HG02588 (cell line): Measurements from ENCODE around the gene KCNQ4.

Experiments
- ATAC-seq: cut with Tn5 transposase; IDR thresholded peaks from one replicate; pipeline ENCODE4 v1.9.1; 2021; ENCODE audit warnings: mild to moderate bottlenecking, moderate library complexity; ENCODE audit not compliant: unreplicated experiment

The KCNQ4 gene

DNA sequence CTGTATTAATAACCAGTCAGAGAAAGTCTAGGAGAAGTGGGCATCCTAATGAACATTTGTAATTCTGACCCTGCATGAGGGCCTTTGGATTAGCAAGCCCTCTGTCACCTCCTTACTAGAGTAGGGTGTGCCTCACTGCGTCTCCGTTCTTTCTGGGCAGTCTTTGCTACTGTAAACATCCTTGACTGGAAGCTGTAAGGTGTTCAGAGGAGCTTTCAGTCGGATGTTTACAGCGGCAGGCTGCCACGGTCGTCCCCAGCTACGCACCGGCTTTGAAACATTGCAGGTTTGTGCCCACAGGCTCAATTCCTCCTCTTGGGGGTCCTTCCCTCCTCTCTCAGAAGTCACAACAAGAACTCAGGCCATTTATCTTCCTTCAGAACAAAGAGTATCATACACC lies 29.4 kb upstream of the KCNQ4 start:
- no peak for ATAC-seq

DNA sequence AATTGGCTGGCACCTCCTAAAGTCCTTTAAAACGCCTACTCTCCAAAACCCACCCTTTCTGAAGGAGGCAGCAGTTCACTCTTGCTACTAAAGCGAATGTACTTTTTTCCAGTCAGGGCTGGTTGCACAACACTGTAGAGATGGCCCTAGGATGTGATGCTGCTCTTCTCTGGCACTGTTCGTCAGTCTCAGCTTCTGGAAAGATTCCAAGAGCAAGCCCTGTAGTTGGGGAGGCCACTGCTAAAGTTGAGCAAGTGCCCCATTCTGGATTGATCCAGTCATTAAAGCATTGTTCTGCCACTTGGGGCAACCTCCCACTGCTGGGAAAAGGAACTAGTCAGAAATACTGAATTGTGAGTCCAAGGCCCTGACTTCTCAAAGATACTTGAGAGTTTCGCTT lies 28.5 kb upstream of the KCNQ4 start:
- no peak for ATAC-seq

DNA sequence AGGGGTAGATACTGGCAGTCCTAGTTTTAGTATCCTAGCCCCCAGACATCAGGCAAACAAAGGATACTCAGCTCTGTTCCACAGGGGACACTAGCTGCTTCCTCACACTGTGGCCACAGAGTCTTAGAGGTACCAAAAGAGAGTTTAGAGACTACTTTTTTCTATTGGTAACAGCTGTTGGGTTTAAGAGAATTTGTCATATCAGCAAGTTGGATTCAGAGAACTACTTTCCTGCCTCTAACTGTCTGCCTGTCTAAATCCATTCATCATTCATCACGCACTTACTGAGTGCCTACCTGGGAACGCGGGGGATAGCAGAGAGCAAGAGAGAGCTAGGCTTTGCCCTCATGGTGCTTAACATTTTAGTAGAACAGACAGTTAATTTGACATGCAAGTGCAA lies 27.1 kb upstream of the KCNQ4 start:
- ATAC-seq, result no peak

DNA sequence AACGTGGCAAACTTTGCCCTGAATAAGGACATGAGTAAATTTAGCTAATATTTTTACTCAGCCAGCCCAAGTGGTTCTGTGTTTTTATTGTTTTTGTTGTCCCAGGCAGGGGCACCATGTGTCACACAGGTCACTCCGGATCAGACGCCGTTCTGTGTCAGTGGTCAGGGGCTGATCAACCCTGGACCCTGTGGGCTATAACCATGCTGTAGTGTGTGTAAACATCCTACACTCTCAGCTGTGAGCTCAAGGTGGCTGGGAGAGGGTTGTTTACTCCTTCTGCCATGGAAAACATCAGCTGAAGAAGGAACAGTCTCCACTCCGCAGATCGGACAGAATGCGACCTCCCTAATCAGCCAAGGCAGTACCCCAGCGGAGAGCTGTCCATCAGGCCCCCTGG lies 26.5 kb upstream of the KCNQ4 start:
- no peak for ATAC-seq

DNA sequence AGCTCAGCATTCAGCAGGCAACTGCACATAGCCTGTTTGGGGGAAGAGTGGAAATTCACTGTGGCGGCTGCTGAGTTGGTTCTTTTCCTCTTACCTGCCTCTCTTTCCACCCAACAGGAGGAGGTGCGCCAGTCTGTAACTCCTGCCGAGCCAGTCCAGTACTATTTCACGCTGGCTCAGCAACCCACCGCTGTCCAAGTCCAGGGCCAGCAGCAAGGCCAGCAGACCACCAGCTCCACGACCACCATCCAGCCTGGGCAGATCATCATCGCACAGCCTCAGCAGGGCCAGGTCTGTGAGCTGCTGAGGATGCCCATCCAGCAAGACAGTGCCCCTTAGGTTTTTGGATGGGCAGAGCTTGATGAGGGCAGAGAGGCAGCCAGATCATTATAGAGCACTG lies 25.6 kb upstream of the KCNQ4 start:
- ATAC-seq, result no peak

DNA sequence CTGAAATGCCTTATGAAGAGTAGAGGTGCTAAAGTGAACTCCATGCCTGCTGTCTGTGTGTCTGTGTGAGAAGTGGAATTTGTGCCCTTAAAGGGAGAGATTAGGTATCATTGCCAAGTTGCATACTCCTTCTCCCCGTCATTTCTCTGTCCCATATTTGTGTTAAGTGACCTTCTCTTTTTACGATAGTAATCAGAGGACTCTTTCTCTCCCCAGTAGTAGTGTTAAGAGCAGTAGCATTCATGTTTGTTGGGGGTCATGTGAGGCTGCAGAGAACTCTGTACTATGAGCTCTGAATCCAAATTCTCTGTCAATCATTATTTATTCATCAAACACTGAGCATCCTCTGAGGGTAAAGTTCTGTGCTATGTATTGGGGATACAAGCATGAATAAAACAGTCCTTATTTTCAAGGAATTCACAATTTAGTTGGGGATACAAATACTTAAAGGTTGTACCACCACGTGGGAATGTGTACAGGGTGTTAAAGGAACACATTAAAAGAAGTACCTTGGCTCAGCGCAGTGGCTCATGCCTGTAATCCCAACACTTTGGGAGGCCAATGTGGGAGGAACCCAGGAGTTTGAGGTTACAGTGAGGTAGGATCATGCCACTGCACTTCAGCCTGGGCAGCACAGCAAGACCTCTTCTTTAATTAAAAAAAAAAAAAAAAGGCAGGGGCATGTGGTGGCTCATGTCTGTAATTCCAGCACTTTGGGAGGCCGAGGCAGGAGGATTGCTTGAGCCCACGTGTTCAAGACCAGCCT lies 24.8 kb upstream of the KCNQ4 start:
- ATAC-seq, result no peak

DNA sequence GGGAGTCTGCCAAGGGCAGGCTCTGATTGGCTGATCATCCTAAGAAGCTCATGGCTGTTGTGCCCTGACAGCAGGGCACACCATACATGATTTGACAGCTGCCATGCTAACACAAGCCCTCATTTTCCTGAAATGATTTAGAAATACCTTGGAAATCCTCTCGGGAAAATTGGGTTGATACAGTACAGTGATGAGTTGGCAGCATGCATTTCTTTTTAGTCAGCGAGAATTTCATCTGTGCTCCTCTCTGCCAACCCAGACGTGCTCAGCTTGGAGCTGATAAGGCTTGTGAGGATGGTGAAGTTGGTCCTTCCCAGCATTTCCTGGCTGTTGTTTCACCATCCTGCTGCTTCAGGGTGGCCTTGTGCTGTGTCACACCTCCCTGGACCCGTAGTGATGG lies 22.6 kb upstream of the KCNQ4 start:
- no peak for ATAC-seq

DNA sequence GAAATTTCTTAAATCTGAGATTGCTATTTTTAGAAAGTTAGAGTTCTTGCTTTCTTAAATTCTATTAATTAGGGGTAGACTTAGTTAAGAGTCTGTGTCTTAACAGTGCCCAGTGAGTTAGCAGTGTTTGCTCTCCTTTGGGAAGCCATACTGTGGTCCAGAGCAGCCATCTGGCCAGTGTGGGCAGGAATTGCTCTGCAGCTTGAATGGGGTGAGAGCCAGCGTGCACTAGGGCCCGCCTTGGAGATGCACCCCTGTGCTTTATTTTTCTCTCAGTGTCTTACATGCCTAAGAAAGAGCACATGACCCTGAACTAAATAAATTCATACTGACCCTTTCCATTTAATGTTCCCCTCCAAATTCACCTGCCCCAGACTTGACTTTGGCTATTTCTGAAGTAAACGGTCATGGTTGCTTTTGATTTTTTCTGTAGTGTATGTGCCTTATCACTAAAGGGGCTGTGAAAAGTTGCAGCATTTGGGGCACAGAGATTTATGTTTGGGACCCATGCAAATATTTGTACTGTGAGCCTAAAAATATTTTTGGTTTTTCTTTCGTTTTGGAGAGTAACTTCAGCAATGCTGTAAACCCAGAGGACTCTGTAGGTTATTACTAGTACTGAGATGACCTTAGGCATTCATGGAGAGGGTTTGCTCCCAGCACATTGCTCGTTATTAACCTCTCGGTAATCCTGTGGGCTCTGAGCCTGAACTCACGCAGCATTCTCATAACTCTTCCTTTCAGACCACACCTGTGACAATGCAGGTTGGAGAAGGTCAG lies 21.3 kb upstream of the KCNQ4 start:
- ATAC-seq, result no peak

DNA sequence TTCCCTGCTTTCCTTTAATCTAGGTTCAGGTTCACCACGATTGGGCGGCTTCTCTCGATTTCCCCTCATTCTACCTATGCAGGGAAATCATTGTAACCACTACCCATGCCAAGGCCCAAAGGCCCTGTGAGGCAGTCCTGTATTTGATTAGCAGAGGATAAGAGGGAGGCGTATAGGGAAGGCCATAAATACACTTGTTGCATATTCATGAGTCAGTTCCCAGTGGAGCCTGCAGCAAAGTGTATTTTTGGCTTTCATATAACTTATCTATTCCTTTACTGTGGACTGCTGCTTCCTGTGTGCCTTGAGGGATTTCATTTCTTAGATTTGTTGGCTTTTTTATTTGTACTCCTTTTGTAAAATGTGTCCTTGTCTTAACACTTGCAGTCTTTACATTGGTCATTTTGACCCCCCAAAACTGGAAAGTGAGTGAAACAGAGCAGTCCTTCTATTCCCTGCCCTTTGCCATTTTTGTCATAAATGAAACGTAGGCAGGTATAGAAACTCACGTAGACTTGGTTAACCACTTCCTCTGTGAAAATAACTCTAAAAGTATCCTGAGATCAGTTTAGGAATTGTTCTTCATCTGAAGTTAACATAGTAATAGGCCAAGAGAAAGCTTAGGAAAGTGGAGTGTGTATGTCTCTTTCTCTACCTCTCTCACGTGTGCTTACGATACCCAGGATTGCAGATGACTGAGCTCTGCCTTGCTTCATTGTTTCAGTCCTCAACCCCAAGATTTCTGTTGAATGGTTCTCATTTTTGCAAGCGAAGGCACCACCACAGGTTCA lies 19.6 kb upstream of the KCNQ4 start:
- ATAC-seq, result no peak

DNA sequence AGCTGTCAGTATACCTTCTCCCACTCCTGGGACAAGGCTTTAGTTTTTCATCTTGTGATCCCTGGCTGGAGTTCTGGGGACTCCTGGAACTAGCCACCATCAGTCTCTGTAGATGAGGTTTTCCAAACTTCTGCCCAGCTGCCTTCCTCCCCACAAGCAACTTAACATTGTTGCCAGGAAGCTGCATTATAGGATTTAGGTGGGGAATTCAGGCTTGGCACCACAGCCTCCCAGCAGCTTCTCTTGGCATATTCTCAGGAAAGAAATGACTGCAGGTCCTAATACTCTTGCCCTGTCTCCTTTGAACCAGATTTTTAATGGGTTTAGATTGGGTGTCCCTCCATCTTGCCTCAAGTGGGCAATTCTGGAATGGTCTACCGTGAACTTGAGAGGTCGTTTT lies 18.6 kb upstream of the KCNQ4 start:
- no peak for ATAC-seq

DNA sequence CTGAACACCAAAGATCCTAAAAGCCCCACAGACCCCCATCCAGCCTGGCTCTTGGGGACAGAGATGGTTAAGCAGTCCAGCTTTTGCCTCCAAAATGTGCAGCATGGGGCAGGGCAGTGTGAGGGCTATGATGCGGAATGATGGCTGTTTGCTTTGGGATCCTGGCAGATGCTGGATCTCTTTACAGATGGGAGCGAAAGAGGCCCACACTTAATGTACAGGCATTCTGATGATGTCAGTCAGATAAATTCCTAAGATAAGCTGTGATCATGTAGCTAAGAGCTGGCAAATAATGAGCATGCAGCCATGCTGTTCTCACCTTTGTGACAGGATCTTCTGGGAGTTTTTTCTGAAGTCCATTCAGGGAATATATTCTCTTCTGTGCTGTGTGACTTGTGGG lies 17.6 kb upstream of the KCNQ4 start:
- no peak for ATAC-seq

DNA sequence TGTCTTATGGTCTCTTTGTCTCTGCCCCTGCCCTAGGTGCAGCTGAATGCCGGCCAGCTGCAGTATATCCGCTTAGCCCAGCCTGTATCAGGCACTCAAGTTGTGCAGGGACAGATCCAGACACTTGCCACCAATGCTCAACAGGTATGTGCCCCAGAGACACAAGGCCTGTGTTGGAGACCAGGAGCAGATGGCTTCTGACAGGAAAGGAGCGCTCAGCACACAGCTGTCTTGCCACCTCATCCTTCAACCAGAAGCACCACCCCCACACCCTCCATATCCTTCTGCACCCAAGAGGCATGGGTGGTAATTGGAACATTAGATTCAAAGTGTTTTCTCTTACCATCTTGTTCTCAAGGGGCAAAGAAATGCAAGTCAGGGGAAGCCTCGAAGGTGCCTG lies 17.0 kb upstream of the KCNQ4 start:
- ATAC-seq, result no peak

DNA sequence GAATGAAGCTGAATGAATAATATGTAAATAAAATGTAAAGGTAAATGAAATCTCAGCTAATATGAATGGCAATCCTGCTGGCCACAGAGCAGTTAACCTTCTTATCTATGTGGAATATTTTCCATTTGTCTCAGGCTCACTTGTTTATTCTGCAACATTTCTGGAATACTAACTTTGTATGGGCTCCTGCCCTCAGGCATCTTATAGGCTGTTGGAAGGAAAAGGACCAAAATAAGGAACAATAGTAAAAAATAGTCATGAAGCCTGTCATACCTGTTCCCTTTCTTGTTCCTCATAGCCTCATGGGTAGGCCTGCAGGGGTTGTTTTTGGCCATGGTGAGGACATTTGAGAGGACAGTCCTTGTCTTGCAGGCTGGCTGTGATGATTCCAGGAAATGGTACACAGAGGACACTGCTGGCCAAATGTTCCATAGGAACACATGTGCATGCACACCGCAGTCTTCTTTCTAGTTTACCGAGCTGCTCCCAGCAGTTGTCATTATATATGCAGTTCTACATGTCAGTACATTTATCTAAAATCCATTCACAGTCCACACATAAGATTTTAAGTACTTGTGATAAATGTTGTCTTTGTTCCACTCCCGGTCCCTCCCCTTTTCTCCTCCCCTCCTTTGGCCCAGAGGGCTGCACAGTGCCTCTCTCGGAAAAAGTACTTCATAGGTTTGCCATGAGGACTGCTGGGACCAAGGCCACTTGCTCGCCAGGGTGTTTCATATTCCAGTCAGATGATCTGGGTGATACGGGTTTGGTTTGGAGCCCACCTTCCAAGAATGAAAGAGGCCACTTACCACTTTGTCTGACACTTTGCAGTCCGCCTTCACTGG lies 15.2 kb upstream of the KCNQ4 start:
- ATAC-seq, result no peak

DNA sequence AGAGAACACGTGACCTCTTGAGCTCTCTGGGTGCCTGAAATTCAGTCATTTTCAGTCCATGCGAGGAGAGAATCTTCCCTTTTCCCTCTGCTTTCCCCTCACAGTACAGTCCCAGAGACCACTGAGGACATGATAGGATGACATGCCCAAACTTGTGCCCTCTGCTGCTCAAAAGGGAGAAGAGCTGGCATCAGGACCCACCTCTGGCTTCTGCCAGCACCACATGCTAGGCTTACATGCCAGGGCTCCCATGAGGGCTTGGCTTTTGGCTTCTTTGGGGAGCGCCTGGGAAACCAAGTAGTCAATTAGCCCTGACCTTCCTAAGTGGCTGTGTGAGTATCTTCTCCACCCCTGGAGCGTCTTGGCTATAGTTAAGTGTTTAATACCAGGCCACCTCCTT lies 13.8 kb upstream of the KCNQ4 start:
- no peak for ATAC-seq

DNA sequence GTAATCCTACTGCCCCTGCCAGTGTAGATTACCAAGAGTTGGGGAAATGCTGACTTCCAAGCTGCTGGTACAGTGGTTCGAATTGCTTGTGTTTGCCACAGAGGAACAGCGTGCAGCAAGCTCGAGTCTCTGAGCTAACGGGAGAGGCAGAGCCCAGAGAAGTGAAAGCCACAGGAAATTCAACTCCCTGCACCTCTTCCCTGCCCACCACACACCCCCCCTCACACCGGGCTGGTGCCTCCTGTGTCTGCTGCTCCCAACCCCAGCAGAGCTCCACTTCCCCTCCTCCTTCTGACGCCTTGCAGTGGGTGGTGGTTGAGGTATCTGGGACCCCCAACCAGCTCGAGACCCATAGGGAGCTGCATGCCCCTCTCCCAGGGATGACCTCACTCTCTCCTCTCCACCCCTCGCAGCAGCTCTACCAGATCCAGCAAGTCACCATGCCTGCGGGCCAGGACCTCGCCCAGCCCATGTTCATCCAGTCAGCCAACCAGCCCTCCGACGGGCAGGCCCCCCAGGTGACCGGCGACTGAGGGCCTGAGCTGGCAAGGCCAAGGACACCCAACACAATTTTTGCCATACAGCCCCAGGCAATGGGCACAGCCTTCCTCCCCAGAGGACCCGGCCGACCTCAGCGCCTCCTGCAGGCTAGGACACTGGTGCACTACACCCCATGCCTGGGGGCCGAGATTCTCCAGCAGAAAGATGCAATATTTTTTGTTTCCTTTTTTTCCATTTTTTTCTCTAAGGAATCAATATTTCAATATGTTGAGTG lies 13.1 kb upstream of the KCNQ4 start:
- ATAC-seq, result no peak

DNA sequence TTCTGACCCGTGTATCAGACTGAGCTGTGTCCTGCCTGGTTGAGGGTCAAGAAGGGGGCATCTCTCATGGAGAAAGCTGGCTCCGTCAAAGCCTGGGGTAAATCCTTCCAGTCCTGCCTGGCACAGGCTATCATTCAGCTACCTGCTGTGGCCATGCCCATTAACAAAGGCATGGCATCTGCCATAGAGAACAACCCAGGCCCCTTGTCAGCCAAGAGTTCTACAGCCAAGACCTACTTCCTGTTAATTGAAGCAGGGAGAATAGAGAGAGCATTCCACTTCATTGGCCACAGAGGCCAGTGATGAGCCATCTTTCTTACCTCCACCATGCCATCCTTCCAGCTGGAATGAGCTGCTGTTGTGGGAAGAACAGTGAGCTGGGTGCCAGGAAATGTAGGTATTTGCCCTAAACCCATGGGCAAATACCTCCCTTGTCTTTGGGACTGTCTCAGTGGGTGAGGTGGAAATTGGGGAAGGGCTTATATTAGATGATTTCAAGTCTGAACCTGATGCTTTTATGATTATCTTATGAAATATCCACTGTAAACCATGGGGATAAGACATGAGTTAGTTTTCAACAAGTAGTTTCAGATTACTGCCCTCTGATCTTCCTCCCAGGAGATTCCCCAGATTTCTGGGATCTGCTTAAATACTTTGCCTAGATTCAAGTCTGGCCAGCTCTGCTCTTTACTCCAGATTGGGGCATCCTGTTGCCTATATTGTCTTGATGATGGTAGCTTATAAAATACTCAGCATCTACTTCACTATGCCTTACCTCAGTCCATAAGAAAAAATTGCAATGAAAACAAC lies 11.2 kb upstream of the KCNQ4 start:
- ATAC-seq, result no peak

DNA sequence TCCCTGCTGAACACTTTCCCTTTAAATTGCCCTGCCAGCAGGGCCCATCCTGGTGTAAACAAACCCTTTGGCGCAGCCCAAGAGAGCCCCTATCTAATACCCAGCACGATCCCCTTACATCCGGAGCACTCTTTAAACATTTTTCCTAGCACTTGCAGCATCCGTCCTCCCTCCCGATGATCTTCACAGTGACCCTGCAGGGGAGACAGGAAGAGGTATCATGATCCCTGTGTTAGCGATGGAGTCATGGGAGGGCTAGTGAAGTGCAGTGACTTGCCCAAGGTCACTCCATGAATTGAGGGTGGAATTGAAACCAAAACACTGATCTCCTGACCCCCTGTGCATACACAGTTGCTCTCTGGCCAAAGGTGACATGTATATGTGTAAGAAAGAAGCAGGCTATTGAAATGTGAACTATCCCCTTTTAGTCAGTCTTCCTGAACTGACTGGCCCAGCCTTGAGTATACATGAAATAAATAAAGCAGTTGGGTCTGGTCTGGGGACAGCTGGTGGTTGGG lies 9.8 kb upstream of the KCNQ4 start:
- ATAC-seq, result no peak

DNA sequence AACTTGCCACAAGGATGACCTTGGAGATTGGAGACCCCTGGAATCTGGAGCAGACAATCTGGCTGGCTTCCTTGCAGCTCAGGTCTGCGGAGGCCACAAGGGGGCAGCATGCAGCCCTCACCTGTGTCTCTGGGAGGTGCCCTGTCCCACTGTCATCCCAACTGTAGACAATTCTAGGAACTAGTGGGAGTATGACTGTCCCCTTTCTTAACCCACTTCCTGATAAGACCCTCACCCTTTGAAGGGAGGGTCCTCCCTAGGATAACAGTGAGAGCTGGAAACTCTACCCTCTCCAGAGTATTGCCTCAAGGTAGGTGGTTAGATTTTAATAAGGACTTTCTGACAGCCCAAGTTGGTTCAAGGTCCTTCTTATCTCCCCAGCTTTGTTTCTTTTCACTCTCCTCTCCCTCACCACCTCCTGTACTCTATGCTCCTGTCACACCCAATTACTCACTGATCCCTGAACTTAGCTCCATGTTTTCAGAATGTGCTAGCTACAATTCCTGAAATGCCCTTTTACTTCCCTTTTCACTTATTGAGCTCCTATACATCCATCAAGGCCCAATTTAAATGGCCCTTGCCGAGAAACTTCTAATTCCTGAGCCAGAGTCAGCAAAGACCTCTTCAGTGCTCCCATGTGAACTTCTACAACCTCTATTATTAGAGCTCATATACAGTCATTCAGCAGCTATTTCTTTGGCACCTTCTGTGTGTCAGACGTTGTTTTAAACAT lies 9.2 kb upstream of the KCNQ4 start:
- ATAC-seq, result no peak
